Caco-2 (cell line): ENCODE results near the gene WDFY4. TPM values are rescaled to one million over a fixed set of nuclear protein-coding genes. Genes with fewer than 3 reads are reported as not detected.

Experiments used
- BruUV-seq: library from RNA; stranded (reverse); fragments of 400-500 nt; replicated peaks from 2 replicates; lab custom pipeline; 2021; lab: Mats Ljungman, UMichigan
- CTCF ChIA-PET: fragments of 300-600 bp; sonication (Branson Sonifier 250); formaldehyde crosslinking; loops from one replicate; lab custom pipeline; 2022; ENCODE audit warnings: antibody characterized with exemption; lab: Charles Lee
- POLR2A ChIA-PET: fragments of 300-600 bp; sonication (Branson Sonifier 250); formaldehyde crosslinking; loops from one replicate; lab custom pipeline; 2022; ENCODE audit warnings: antibody characterized with exemption; lab: Charles Lee
- DNase-seq, 2 experiments: peaks; one replicate each; pipeline versions ENCODE4 v3.0.0 to v3.0.0-alpha.2; 2020 to 2022
- H3K27me3 ChIP-seq: replicated peaks from 2 replicates; pipeline ENCODE4 v1.6.0; 2011; ENCODE audit warnings: low read length; ENCODE audit not compliant: control insufficient read depth, insufficient read depth
- H3K36me3 ChIP-seq: 2 replicates; pipeline ENCODE4 v1.5.1; 2011; ENCODE audit warnings: low read length; ENCODE audit not compliant: control insufficient read depth, insufficient read depth
- H3K4me1 ChIP-seq: fragments of 250-450 bp; sonication (Bioruptor Pico); 2 replicates; pipeline ENCODE4 v1.5.1; 2020; ENCODE audit warnings: mild to moderate bottlenecking
- H3K4me3 ChIP-seq: 2 replicates; pipeline ENCODE4 v1.5.1; 2011; ENCODE audit warnings: low read depth, mild to moderate bottlenecking, control low read depth, low read length
- H3K9me3 ChIP-seq: fragments of 250-450 bp; sonication (Bioruptor Pico); 2 replicates; pipeline ENCODE4 v1.5.1; 2020; ENCODE audit warnings: mild to moderate bottlenecking, moderate library complexity
- H3K27ac Mint-ChIP-seq: one replicate; pipeline ENCODE4 v1.8.0; 2022; ENCODE audit warnings: mixed read lengths; ENCODE audit not compliant: unreplicated experiment
- H3K27me3 Mint-ChIP-seq: one replicate; pipeline ENCODE4 v1.8.0; 2022; ENCODE audit warnings: mixed read lengths; ENCODE audit not compliant: insufficient read depth, unreplicated experiment
- H3K36me3 Mint-ChIP-seq: one replicate; pipeline ENCODE4 v1.8.0; 2022; ENCODE audit warnings: mild to moderate bottlenecking, mixed read lengths; ENCODE audit not compliant: insufficient read depth, unreplicated experiment
- H3K4me1 Mint-ChIP-seq: one replicate; pipeline ENCODE4 v1.8.0; 2022; ENCODE audit warnings: low read depth, mixed read lengths; ENCODE audit not compliant: unreplicated experiment
- H3K4me3 Mint-ChIP-seq: one replicate; pipeline ENCODE4 v1.8.0; 2022; ENCODE audit warnings: mild to moderate bottlenecking, moderate library complexity, mixed read lengths; ENCODE audit not compliant: unreplicated experiment
- H3K9me3 Mint-ChIP-seq: one replicate; pipeline ENCODE4 v1.8.0; 2022; ENCODE audit warnings: mixed read lengths; ENCODE audit not compliant: unreplicated experiment
- intact Hi-C: fragments of 100-400 bp; cut with micrococcal nuclease; formaldehyde crosslinking; loops from one replicate; pipeline ENCODE4 v1.10.0; 2022; ENCODE audit not compliant: unreplicated experiment
- total RNA-seq: library from RNA; stranded (reverse); gene quantifications from 2 replicates; pipeline ENCODE4 v1.2.3, GENCODE V29; 2022
- TF ChIP-seq, protein P1 (sequence below), 2 experiments: fragments of 200-600 bp in 1 of 2; IDR thresholded peaks; 1 replicate in 1 of 2; 2 replicates in 1 of 2; pipeline versions ENCODE4 v1.5.1 to v1.8.0; 2011 to 2022; ENCODE audit warnings: antibody characterized with exemption in 1 of 2, control low read depth in 1 of 2, inconsistent platforms in 1 of 2, low read depth in 1 of 2, low read length in 1 of 2, mild to moderate bottlenecking in 1 of 2, moderate library complexity in 1 of 2; ENCODE audit not compliant: insufficient read depth in 1 of 2, severe bottlenecking in 1 of 2, unreplicated experiment in 1 of 2

Gene WDFY4
- total RNA-seq, 1 experiment from 2014 or later, result not detected

DNA sequence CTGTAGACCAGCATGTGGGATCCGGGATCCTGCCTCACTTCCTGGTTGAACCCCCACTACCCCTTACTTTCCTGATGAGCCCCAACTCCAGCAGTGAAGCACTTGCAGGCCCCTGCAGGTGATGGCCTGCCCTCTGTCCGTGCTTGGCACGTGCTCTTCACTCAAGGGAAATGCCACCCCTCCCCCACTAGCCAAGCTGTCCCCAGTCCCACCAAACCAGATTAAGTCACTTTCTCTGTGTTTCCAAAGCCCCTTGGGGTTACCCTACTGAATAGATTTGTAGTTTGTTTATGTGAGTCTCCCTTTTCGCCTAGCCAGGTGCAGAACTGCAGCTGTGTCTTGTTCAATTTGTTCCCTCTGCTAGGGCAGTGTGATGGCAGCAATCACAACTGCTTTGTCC lies 121.7 kb downstream of the WDFY4 start:
- intact Hi-C loops, result no loop called here
- TF ChIP-seq, protein P1, sequence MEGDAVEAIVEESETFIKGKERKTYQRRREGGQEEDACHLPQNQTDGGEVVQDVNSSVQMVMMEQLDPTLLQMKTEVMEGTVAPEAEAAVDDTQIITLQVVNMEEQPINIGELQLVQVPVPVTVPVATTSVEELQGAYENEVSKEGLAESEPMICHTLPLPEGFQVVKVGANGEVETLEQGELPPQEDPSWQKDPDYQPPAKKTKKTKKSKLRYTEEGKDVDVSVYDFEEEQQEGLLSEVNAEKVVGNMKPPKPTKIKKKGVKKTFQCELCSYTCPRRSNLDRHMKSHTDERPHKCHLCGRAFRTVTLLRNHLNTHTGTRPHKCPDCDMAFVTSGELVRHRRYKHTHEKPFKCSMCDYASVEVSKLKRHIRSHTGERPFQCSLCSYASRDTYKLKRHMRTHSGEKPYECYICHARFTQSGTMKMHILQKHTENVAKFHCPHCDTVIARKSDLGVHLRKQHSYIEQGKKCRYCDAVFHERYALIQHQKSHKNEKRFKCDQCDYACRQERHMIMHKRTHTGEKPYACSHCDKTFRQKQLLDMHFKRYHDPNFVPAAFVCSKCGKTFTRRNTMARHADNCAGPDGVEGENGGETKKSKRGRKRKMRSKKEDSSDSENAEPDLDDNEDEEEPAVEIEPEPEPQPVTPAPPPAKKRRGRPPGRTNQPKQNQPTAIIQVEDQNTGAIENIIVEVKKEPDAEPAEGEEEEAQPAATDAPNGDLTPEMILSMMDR (IDR thresholded peaks at IDR 0.05; ENCODE audit: insufficient read depth in 1 of 2, low read depth in 1 of 2, low read length in 1 of 2, severe bottlenecking in 1 of 2, unreplicated experiment in 1 of 2), result no peak
- no peaks in the 10 kb centered on the region for H3K9me3 Mint-ChIP-seq
- no peak for DNase-seq
- no peaks in the 10 kb centered on the region for H3K27me3 Mint-ChIP-seq
- no peak overlapping the region for H3K27ac Mint-ChIP-seq
- ChIA-PET POLR2A (no interaction called here), CTCF (no interaction called here)
- no peaks in the 10 kb centered on the region for H3K36me3 Mint-ChIP-seq
- Histone ChIP-seq H3K4me3 (no peak overlapping the region), H3K36me3 (no peaks in the 10 kb centered on the region), H3K27me3 (no peaks in the 10 kb centered on the region), H3K4me1 (no peaks in the 10 kb centered on the region), H3K9me3 (no peaks in the 10 kb centered on the region)
- no TSS peak for BruUV-seq
- no peaks in the 10 kb centered on the region for H3K4me1 Mint-ChIP-seq
- H3K4me3 Mint-ChIP-seq, result no peak overlapping the region

DNA sequence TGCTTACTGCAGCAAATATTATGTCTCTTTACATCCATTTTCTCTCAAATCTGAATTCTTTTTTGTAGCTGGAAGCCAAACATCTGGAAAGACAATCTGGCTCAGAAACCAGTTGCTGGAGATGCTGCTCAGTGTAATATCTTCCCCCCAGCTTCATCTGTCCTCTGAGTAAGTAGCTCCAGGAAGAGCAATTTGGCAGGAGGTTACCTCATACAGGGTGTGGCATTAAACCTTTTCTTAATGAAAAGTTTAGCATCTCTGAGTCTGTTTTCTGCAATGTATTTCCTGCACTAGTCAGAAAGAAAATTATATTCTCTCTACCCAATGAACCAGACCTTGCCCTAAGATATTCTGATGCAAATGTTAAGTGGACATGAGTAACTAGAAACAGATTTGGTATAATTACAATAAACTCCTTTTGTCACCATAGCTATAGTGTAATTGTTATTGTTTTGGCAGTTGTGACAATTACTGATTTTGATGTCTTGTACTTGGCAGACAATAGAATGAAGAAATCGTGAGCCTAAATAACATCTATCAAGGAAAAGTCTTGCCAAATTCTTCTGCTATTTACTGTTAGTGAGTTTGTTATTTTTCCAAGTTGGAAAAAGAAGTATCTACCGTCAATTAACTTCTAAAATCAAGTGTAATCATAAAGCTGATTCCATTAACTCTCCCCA lies 123.3 kb downstream of the WDFY4 start:
- H3K9me3 ChIP-seq, result no peaks in the 10 kb centered on the region
- Mint-ChIP-seq H3K36me3 (no peaks in the 10 kb centered on the region), H3K9me3 (no peaks in the 10 kb centered on the region), H3K27ac (no peak overlapping the region), H3K4me1 (no peaks in the 10 kb centered on the region), H3K4me3 (no peak overlapping the region), H3K27me3 (peaks cover 11% of the 10 kb centered on the region)
- intact Hi-C loops, result no loop called here
- H3K4me1 ChIP-seq, result no peaks in the 10 kb centered on the region
- TF ChIP-seq, protein P1 (IDR thresholded peaks at IDR 0.05; ENCODE audit: insufficient read depth in 1 of 2, low read depth in 1 of 2, low read length in 1 of 2, severe bottlenecking in 1 of 2, unreplicated experiment in 1 of 2), result no peak
- CTCF ChIA-PET, result no interaction called here
- no peaks in the 10 kb centered on the region for H3K27me3 ChIP-seq
- no TSS peak for BruUV-seq
- H3K4me3 ChIP-seq, result no peak overlapping the region
- no peak for DNase-seq
- H3K36me3 ChIP-seq, result no peaks in the 10 kb centered on the region
- POLR2A ChIA-PET, result no interaction called here

DNA sequence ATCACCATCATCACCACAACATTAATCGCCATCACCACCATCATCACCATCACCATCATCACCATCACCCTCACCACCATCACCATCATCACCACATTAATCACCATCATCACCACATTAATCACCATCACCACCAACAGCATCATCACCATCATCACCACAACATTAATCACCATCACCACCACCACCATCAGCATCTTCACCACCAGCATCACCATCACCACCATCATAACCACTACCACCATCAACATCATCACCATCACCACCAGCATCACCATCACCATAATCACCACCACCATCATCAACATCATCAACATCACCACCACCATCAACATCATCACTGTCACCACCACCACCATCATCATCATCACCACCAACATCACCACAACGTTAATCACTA lies 124.6 kb downstream of the WDFY4 start:
- H3K27me3 Mint-ChIP-seq, result peaks cover 11% of the 10 kb centered on the region
- ChIA-PET POLR2A (no interaction called here), CTCF (no interaction called here)
- H3K27ac Mint-ChIP-seq, result no peak overlapping the region
- no peak for DNase-seq
- no peak overlapping the region for H3K4me3 ChIP-seq
- no peaks in the 10 kb centered on the region for H3K9me3 ChIP-seq
- no TSS peak for BruUV-seq
- no peaks in the 10 kb centered on the region for H3K4me1 Mint-ChIP-seq
- no peaks in the 10 kb centered on the region for H3K4me1 ChIP-seq
- no peak overlapping the region for H3K4me3 Mint-ChIP-seq
- no peaks in the 10 kb centered on the region for H3K36me3 Mint-ChIP-seq
- intact Hi-C loops, result no loop called here
- H3K27me3 ChIP-seq, result no peaks in the 10 kb centered on the region
- H3K36me3 ChIP-seq, result no peaks in the 10 kb centered on the region
- H3K9me3 Mint-ChIP-seq, result no peaks in the 10 kb centered on the region
- TF ChIP-seq, protein P1 (IDR thresholded peaks at IDR 0.05; ENCODE audit: insufficient read depth in 1 of 2, low read depth in 1 of 2, low read length in 1 of 2, severe bottlenecking in 1 of 2, unreplicated experiment in 1 of 2), result no peak
